ENCODE results near the gene TM9SF3. TPM values are rescaled to one million over a fixed set of nuclear protein-coding genes. Genes with fewer than 3 reads are reported as not detected.
A peak's percentile ranks its signal among the peaks of the same experiment; 100 is the strongest.

Gene TM9SF3
- total RNA-seq, 1 donor from 2014 or later: 76.1 TPM

DNA sequence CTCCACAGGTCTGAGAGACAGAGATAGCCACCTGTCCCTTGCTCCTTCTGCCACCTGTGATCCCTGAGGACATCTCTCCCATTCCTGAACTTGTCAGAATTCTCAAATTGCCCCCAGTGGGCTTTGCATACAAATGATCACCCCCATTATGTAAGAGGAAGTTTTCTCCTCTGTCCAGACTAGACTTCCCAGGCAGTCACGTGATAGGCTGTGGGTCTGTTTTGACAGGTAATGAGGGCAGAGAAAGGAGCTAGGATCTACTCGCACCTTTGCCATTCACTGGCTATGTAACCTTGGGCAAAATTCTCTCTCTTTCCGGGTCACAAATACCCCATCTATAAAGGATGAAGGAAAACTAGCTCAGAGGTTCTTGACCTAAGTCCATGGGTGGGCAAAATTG lies 21.4 kb upstream of the TM9SF3 start:
- intact Hi-C loops (cut with DNase I): no loop called here
- no peak for DNase-seq (ENCODE audit: low spot score)

DNA sequence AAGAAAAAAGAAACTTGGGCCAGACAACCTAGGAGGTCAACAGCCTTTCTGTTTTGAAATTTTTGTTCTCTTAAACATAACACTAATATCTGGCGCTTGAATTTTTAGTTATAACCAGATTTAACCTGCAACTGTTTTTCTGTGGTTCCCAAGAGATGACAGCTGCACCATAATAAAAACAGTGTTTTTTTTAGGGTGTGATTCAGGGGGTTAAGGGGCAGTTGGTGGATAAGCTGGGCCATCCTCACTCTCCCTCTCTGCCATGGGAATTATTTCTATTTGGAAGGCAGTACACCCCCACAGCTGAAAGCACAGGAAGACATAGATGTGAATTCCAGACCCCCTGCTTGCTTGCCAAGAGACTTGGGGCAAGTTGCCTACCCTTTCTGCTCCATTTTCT lies 20.1 kb upstream of the TM9SF3 start:
- no peak for DNase-seq (ENCODE audit: low spot score)
- intact Hi-C loops (cut with DNase I): no loop called here

DNA sequence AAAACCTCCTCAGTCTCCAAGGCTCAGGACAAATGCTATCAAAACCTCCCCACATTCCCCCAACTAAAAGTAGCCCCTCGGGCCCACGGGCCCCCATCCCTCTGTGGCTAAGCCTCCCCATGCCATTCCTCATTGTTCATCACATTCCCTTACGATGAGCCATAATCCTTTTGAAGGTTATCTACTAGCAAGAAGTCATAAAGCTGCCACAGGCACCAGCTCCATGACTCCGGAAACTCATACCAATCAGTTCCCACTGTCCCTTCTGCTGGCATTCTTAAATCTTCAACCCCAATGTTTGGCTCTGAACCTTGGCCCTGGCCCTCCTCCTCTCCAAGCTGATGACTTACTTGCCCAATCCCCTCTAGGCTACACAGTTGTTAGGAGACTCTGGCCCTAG lies 19.4 kb upstream of the TM9SF3 start:
- DNase-seq (ENCODE audit: low spot score): no peak

DNA sequence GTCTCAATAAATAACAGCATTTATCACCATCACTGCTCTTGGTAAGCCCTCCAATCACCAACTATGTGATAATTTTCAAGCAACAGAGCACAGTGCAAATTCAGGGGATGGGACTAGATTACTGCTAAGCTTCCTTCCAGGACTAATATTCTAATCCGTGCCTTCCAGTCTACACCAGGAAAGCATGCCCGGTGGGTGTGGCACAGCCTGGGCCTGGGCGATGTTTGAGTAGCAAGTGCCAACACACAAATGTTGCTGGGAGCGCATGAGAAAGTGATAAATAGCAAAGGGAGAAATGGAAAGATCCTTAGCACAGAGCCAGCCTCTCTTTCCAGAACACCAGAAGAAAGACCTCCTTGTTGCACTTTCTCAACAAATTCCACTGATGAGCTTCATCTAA lies 13.5 kb upstream of the TM9SF3 start:
- no peak for DNase-seq (ENCODE audit: low spot score)
- intact Hi-C loops (cut with DNase I): no loop called here

More for the DNA sequence above, 19.4 kb upstream of the TM9SF3 start:
- intact Hi-C loops (cut with DNase I): no loop called here

DNA sequence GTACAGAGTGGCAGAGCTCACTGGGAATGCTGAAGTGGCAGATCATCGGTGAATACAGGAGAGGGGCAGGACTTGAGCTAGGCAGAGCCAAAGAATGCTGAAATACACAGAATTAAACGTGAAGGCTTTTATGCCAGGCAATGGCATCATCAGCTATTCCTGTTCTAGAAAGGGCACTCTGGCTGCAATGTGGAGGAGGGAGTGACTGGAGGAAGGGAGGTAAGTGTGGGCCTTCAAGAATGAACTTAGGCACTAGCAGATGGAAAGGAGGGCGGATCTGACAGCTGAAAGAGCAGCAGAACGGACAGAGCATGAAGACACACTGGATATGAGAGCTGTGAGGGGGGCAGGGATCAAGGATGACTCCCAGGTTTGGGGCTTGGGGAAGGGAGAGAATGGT lies 12.0 kb upstream of the TM9SF3 start:
- no peak for DNase-seq (ENCODE audit: low spot score)
- intact Hi-C loops (cut with DNase I): no loop called here

DNA sequence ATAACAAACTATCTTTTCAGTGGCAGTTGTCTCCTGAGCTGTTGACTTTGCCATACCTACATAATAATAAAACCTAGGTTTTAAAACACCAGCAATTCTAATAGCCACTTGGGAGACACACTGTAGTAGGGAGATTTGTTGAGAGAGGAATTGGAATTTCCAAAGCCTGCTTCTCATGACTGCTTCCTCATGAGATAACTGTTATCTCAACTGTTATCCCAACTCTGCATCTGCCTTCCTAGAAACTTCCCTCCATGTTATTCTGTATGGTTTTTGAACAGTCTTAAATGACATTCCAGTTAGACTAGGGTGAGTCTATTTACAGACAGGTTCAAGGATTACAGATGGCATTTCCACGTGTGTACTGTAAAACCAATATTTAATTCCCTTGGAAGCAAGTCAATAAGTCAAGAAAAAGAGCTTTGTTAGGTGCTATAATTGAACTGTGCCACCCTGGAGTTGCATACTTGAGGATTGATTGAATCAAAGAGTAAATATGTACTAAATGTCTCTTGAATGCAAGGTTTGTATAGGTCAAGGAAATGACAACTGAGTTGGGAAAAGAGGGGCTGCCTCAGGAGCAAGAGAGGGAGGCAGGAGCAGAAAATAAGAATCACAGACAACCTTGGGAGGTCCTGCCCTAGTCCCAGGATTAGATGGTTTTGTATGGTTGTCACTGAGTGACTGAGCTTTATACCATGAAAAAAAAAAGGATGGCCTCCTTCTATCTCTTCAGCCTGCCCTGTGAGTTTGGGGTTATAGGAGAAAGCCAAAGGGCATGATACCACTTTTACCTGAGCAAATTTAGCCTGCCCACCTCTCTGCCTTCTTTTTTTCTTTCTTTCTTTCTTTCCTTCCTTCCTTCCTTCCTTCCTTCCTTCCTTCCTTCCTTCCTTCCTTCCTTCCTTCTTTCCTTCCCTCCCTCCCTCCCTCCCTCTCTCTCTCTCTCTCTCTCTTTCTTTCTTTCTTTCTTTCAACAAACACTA lies 9.9 kb upstream of the TM9SF3 start:
- intact Hi-C loops (cut with DNase I): no loop called here

DNA sequence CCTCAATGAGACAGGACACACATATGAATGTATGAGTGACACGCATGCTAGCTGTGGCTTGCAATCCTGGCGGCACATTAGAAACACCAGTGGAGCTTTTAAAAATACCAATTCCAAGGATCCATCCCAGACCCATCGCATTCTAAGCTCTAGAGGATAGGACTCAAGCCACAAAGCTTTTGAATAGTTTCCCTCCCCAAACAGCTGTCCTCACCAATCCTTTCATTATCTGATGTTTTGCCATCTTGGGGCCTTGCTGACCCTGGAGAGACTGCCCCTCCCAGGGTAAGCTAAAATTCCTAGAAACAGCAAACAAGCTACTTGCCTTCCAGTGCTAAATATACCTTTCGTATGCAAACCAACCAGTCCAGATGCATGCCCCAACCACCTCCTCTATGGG lies 8.9 kb upstream of the TM9SF3 start:
- intact Hi-C loops (cut with DNase I): no loop called here
- DNase-seq (ENCODE audit: low spot score): no peak

More for the DNA sequence above, 9.9 kb upstream of the TM9SF3 start:
- DNase-seq (ENCODE audit: low spot score): no peak

DNA sequence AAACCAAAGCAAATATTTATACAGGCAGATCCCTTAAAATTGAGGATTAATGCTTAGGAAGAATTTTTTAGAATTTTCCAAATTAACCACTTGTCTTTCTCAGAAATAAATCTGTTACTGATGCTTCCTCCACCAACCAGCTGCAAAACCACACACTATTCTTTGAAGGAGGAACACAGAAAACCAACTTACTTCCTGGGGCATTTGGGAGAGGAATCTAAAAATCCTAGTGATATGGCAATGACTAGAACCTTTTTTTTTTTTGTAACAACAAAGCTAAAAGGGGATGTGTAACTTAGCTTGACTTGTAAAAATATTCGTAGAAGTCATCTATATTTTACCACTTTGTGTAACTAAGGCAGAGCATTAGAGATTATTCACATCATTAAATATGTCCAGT lies 5.1 kb upstream of the TM9SF3 start:
- intact Hi-C loops (cut with DNase I): no loop called here
- DNase-seq (ENCODE audit: low spot score): no peak

DNA sequence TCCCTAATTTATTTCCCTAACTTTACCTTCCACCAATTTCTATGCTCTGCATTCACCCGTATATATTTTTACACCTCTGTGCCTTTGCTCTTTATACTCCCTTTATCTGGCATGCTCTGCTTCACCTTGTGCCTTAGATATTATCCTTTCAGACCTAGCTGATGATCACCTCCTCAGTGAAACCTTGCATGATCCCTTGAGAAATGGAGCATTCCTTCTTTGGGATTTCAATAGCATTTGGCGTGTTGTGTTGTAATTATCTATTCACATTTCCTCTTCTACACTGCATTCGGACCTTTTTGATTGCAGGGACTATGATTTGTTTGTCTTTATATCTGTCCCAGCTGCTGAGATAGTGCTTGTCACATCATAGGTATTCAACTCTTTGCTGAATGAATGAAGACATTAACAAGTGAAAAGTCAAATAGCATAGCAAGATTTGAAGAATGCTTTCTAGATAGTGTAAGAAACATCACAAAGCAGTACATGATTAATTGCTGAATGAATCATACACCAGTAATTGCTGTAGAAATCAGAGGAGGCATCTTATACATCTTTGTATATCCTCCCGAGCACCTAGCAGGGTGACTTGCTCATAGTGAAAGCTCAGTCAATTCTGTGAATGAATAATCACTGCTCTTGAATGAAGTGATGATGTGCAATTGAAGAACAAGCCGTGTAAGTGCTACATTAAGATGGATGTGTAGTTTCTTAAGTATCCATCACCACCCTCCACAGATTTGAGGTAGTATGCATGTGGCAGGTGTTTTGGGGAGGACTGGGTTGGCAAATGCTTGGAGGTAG lies 2.0 kb upstream of the TM9SF3 start:
- intact Hi-C loops (cut with DNase I): loop anchor here (5.0 kb wide), 1 partner anchor 243 kb away; the partner anchor contains the start of gene LCOR
- DNase-seq (ENCODE audit: low spot score): no peak

DNA sequence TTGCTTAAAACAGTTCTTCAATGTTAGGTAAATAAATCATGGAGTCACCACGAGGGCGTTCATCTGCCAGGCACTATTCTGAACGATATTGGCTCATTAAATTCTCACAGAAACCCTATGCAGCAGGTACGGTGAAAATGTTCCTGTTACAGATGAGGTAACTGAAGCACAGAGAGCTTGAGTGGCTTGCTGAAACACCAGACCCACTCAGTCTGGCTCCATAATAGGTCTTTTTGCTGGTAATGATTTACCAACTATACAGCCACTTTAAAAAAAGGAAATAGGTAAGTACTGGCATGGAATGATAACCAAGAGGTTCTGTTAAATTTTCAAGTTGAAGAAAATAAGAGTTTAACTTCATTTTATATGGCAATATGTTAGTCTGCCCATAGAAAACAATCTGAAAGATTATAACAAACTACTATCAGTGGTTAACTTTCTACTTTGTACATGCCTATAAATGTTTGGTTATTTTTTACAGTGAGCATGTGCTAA lies 1.3 kb upstream of the TM9SF3 start:
- intact Hi-C loops (cut with DNase I): loop anchor here (5.0 kb wide), 1 partner anchor 244 kb away; the partner anchor contains the start of gene LCOR
- DNase-seq (ENCODE audit: low spot score): no peak

DNA sequence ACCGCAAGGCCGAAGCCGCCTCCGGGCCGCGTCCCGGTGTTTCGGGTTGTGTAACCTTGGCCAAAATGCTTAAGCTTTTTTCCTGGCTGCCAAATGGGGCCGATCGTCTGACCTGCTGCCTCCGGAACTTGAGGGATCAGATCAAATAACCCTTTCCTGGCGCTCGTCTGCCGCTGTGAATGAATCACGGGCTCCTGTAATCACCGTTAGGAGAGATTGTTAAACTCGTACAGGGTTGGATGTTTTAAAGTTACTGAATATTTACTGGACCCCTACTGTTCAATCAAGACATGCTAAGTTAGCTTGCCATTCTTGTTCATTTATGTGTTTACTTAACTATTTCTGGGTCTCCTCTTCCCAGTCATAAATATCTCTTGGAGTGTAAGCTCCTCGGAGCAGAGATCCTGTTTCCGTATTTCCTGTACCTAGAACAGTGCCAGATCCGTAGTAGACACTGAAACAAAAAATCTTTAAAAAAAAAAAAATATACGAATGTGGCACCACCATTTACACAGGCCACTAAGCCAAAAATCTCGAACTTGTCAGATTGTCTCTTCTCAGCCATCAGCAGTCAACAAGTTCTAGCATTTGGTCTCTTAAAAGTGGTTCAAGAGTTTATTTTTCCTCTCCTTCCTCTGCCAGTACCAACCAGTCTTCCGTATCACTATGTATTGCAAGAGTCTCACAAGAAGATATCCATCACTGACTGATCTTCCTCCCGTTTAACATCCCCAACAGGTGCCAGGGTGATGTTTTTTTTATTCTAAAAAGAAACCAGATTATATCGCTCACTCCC lies 650 bp upstream of the TM9SF3 start:
- peak; percentile 77 for DNase-seq (ENCODE audit: low spot score)
- intact Hi-C loops (cut with DNase I): loop anchor here (5.0 kb wide), 1 partner anchor 245 kb away; the partner anchor contains the start of gene LCOR

DNA sequence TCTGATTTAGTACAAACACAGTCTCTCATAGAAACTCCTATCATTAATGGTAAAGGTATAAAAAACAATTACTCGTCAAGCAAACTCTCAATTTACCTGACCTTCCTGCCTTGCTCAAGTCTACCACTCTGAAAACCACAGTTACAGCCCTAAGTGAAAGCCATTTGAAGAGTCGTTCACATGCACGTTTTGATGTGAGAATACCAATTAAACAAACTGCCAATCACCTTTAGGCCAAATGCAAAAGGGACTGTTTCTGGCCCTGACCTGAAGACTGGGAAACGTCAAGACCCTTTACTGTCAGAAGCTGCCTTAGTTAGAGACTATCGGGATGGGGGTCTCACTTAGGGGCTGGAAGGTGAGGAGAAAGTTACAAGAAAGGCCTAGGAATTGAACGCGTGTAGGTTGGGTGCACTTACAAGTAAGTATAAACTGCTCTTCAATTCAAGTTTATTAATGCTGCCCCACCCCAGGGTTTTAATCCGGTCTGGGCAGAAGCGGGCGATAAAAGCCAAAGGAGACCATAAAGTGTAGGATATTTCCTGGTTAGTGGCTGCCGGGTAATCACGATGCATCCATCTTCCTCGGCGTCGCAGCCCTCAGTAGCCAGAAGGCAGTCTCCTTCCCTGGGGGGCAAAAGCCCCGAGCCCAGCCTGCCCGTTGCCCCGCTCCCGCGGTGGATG lies 935 bp downstream of the TM9SF3 start:
- DNase-seq (ENCODE audit: low spot score): no peak
- intact Hi-C loops (cut with DNase I): loop anchor here (5.0 kb wide), 1 partner anchor 246 kb away; the partner anchor contains the start of gene LCOR

DNA sequence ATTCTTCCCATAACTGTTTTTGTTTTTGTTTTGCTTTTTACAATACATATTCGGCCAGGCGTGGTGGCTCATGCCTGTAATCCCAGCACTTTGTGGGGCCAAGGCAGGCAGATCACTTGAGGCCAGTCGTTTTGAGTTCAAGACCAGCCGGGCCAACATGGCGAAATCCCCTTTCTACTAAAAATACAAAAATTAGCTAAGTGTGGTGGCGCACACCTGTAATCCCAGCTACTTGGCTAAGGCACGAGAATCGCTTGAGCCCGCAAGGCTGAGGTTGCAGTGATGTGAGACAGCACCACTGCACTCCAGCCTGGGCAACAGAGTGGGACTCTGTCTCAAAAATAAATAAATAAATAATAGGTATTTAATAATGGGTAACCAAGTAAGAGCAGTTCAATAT lies 2.3 kb downstream of the TM9SF3 start:
- intact Hi-C loops (cut with DNase I): no loop called here
- DNase-seq (ENCODE audit: low spot score): no peak

DNA sequence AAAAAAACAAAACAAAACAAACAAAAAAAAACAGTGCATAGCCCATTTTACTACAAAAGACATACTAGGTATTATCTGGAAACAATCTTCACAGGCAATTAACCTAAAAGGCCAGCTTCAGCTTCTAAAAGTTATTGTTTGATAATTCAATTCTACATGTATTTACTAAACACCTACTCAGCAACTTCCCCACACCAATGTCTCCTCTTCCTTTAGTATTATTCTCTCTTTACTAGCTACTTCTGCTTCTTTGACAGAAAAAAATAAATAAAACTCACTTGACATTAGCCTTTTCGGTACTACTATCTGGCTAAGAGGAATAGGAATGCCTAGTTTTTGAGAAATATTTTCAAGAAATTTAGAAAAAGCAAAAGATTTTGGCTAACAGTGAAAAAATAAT lies 2.8 kb downstream of the TM9SF3 start:
- intact Hi-C loops (cut with DNase I): no loop called here
- no peak for DNase-seq (ENCODE audit: low spot score)

DNA sequence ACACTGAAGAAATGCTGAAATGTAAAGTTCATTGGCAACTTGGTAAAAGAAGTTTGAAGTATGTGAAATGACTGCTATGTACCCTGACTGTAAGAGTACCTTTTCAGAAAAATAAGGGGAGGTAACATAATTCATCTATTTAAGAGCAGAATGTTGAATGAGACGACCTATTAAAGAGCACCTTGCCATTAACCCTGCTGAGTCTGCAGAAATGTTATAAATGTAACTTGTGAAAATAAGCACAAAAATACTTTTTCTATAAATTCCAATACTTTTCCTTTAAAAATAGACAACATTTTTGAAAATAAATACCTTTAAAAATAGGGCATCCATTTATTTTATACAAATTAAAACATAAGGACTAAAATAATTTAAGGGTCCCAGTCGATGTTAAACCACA lies 7.7 kb downstream of the TM9SF3 start:
- intact Hi-C loops (cut with DNase I): no loop called here
- no peak for DNase-seq (ENCODE audit: low spot score)

DNA sequence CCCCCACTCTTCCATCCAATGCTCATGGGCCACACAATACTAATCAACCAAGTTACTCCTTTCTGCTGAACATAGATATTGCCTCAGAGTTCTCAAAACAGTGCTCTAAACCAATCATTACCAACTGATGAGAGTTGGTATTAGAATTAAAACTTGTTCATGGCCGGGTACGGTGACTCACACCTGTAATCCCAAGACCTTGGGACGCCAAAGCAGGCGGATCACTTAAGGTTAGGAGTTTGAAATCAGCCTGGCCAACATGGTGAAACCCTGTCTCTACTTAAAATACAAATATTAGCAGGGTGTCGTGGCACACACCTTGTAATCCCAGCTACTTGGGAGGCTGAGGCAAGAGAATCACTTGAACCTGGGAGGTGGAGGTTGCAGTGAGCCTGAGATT lies 8.2 kb downstream of the TM9SF3 start:
- no peak for DNase-seq (ENCODE audit: low spot score)
- intact Hi-C loops (cut with DNase I): no loop called here

DNA sequence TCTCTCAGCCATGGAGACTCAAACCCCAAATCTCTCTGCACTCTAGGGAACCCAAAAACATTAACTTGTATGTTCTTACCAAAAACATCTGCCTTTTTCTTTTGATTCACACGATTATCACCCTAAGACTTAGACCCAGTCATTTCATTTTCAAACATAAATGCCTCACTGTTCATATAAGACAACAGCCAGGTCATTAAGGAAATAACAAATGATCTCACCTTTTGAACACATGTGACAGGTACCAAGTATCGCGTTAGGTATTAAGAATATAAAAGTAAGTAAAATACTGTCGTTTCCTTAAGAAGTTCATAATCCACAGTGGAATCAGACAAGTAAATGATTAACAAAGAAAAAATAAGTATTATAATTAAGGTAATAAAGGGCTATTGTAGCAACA lies 8.8 kb downstream of the TM9SF3 start:
- DNase-seq (ENCODE audit: low spot score): no peak
- intact Hi-C loops (cut with DNase I): no loop called here

DNA sequence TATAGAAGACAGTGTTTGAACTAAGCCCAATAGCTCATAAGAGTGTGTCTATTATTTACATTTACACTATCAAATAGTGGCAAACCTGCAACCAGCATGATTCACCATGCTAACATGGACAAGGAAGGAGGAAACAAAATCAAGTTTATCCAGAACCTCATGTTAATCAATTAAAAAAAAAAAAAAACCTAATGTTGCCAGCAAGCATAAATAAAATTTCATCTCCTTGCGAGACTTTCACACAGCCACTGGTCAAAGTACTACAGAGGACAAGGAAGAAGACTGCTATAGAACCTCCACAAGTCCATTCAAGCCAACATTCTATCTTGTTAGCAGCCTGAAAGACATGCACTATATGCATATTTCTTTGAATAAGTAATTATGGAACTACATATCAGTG lies 9.7 kb downstream of the TM9SF3 start:
- DNase-seq (ENCODE audit: low spot score): no peak
- intact Hi-C loops (cut with DNase I): no loop called here

Measured in cardiac septum (tissue), 1 donor.